Activated CD8-positive, alpha-beta T cell treated with anti-CD3 and anti-CD28 coated beads for 36 hours (primary cell): ENCODE data around the gene SNX14. TPM values are rescaled to one million over a fixed set of nuclear protein-coding genes. Genes with fewer than 3 reads are reported as not detected.
A peak's percentile ranks its signal among the peaks of the same experiment; 100 is the strongest.

Experiments
- ATAC-seq: fragments of 200-7000 bp; cut with Tn5 transposase; one replicate; pipeline ENCODE4 v1.10.0; 2021; ENCODE audit warnings: mild to moderate bottlenecking, moderate library complexity
- CTCF ChIA-PET: fragments of 350-600 bp; sonication (Branson Sonifier 250); formaldehyde crosslinking; loops from one replicate; lab custom pipeline; 2021; ENCODE audit warnings: antibody characterized with exemption; lab: Charles Lee
- POLR2A ChIA-PET: fragments of 350-600 bp; sonication (Branson Sonifier 250); formaldehyde crosslinking; loops from one replicate; lab custom pipeline; 2021; ENCODE audit warnings: antibody characterized with exemption; lab: Charles Lee
- DNase-seq: peaks from one replicate; pipeline ENCODE4 v3.0.0-alpha.2; 2020
- H3K27ac Mint-ChIP-seq: one replicate; pipeline ENCODE4 v1.8.0; 2021; ENCODE audit warnings: mild to moderate bottlenecking, mixed read lengths
- H3K27me3 Mint-ChIP-seq: one replicate; pipeline ENCODE4 v1.8.0; 2021; ENCODE audit warnings: mixed read lengths
- H3K36me3 Mint-ChIP-seq: one replicate; pipeline ENCODE4 v1.8.0; 2021; ENCODE audit warnings: low read depth, mixed read lengths
- H3K4me1 Mint-ChIP-seq: one replicate; pipeline ENCODE4 v1.8.0; 2021; ENCODE audit warnings: low read depth, mixed read lengths
- H3K4me3 Mint-ChIP-seq: one replicate; pipeline ENCODE4 v1.8.0; 2021; ENCODE audit warnings: mild to moderate bottlenecking, moderate library complexity, mixed read lengths
- H3K9me3 Mint-ChIP-seq: one replicate; pipeline ENCODE4 v1.8.0; 2021; ENCODE audit warnings: mixed read lengths
- CTCF ChIP-seq: fragments of 200-600 bp; IDR thresholded peaks from one replicate; pipeline ENCODE4 v1.8.0; 2022; ENCODE audit warnings: antibody characterized with exemption, mild to moderate bottlenecking
- intact Hi-C: fragments of 100-400 bp; cut with micrococcal nuclease; formaldehyde crosslinking; loops from one replicate; pipeline ENCODE4 v1.10.0; 2022
- total RNA-seq, 2 experiments: library from RNA; stranded (reverse); gene quantifications; one replicate each; pipeline ENCODE4 v1.2.3, GENCODE V29; 2021

SNX14 gene
- 10 to 100 TPM; 53.9 to 54.1 TPM for total RNA-seq

- DNase-seq: peak; percentile 88
- peak within 1 kb of the TSS; percentile 99 for H3K4me3 Mint-ChIP-seq
- peak; percentile 84 for ATAC-seq
- peaks cover 43% of the 10 kb centered on the region for H3K4me1 Mint-ChIP-seq
- peak within 1 kb of the TSS; percentile 97 for H3K27ac Mint-ChIP-seq
- no peak for TF ChIP-seq CTCF
- ChIA-PET CTCF (interaction anchor here (0.8 to 1.3 kb wide), 3 partner anchors 18 to 111 kb away, joined by 3 to 5 read pairs (median 3); no protein-coding TSS in a partner anchor), POLR2A (interaction anchor here (0.6 to 6.2 kb wide), 15 partner anchors 12 to 1724 kb away, joined by 3 to 55 read pairs (median 4); partner anchors contain the start of genes NT5E and SYNCRIP)
- intact Hi-C loops: loop anchor here (2.0 to 10.0 kb wide), 2 partner anchors 85 to 139 kb away; partner anchors contain the start of gene NT5E
- peaks cover 2% of the 10 kb centered on the region for H3K9me3 Mint-ChIP-seq
- peaks cover 29% of the 10 kb centered on the region for H3K36me3 Mint-ChIP-seq
- H3K27me3 Mint-ChIP-seq: no peaks in the 10 kb centered on the region
Observed at GRCh38 chr6:85593438-85594196, at the start of gene SNX14. SNX14 (minus strand) TSS chr6:85593858; CDS start chr6:85593718, 140 bp downstream.

- H3K9me3 Mint-ChIP-seq: no peaks in the 10 kb centered on the region
- H3K36me3 Mint-ChIP-seq: peaks cover 44% of the 10 kb centered on the region
- intact Hi-C loops: loop anchor here (2.0 kb wide), 1 partner anchor 36 kb away; no protein-coding TSS in a partner anchor
- peak within 1 kb of the TSS; percentile 99 for H3K27ac Mint-ChIP-seq
- peaks cover 36% of the 10 kb centered on the region for H3K4me1 Mint-ChIP-seq
- no peaks in the 10 kb centered on the region for H3K27me3 Mint-ChIP-seq
- ATAC-seq (peak; percentile 88), DNase-seq (peak; percentile 97)
- ChIA-PET POLR2A (interaction anchor here (0.7 to 19.4 kb wide), 13 partner anchors 14 to 192 kb away, joined by 3 to 913 read pairs (median 7); partner anchors contain the start of genes NT5E and SNX14), CTCF (interaction anchor here (1.4 to 5.8 kb wide), 2 partner anchors 32 to 35 kb away, joined by 9 to 31 read pairs; no protein-coding TSS in a partner anchor)
- peak within 1 kb of the TSS; percentile 96 for H3K4me3 Mint-ChIP-seq
- TF ChIP-seq CTCF: no peak
Observed at GRCh38 chr6:85642774-85643536, 49.3 kb upstream of the SNX14 start, which contains the start of gene SYNCRIP. SYNCRIP (minus strand) TSS chr6:85642886; CDS start chr6:85641439, 1,447 bp downstream.

GRCh38 chr6:85641897-85642773, 48.5 kb upstream of the SNX14 start:
- Mint-ChIP-seq H3K27me3 (no peaks in the 10 kb centered on the region), H3K36me3 (peaks cover 52% of the 10 kb centered on the region), H3K4me3 (peak overlapping the region; percentile 96), H3K9me3 (no peaks in the 10 kb centered on the region), H3K27ac (peak overlapping the region; percentile 99), H3K4me1 (peaks cover 44% of the 10 kb centered on the region)
- no peak for TF ChIP-seq CTCF
- ATAC-seq: no peak
- intact Hi-C loops: loop anchor here (2.0 kb wide), 1 partner anchor 37 kb away; no protein-coding TSS in a partner anchor
- DNase-seq: peak; percentile 63
- POLR2A ChIA-PET: interaction anchor here (0.7 to 19.4 kb wide), 14 partner anchors 13 to 191 kb away, joined by 3 to 913 read pairs (median 6); partner anchors contain the start of genes NT5E and SNX14
- CTCF ChIA-PET: interaction anchor here (1.3 to 5.8 kb wide), 3 partner anchors 11 to 36 kb away, joined by 3 to 31 read pairs (median 9); no protein-coding TSS in a partner anchor

- H3K9me3 Mint-ChIP-seq: no peaks in the 10 kb centered on the region
- H3K4me3 Mint-ChIP-seq: peak overlapping the region; percentile 96
- no peak for ATAC-seq
- no peaks in the 10 kb centered on the region for H3K27me3 Mint-ChIP-seq
- H3K36me3 Mint-ChIP-seq: peaks cover 58% of the 10 kb centered on the region
- H3K27ac Mint-ChIP-seq: peak overlapping the region; percentile 99
- CTCF ChIA-PET: interaction anchor here (1.3 to 5.8 kb wide), 3 partner anchors 10 to 36 kb away, joined by 3 to 31 read pairs (median 7); no protein-coding TSS in a partner anchor
- no peak for DNase-seq
- POLR2A ChIA-PET: interaction anchor here (0.8 to 19.4 kb wide), 10 partner anchors 13 to 191 kb away, joined by 3 to 913 read pairs (median 10); partner anchors contain the start of genes NT5E and SNX14
- H3K4me1 Mint-ChIP-seq: peaks cover 48% of the 10 kb centered on the region
- TF ChIP-seq CTCF: no peak
- intact Hi-C loops: no loop called here
Observed at GRCh38 chr6:85641522-85641896, 47.9 kb upstream of the SNX14 start.
